H9 (cell line): ENCODE data around the gene CCDC158. TPM values are rescaled to one million over a fixed set of nuclear protein-coding genes. Genes with fewer than 3 reads are reported as not detected.
A peak's percentile ranks its signal among the peaks of the same experiment; 100 is the strongest.

Experiments used
- DNase-seq: peaks from one replicate; pipeline ENCODE4 v3.0.0-alpha.2; 2017
- H2AFZ ChIP-seq: one replicate; pipeline ENCODE4 v1.6.1; 2013; ENCODE audit warnings: mild to moderate bottlenecking, low read length, control low read depth, moderate library complexity
- H2AK5ac ChIP-seq: 2 replicates; pipeline ENCODE4 v1.6.1; 2013; ENCODE audit warnings: low read length, control low read depth, mixed read lengths; ENCODE audit not compliant: insufficient read length
- H2BK120ac ChIP-seq: one replicate; pipeline ENCODE4 v1.6.1; 2013; ENCODE audit warnings: low read depth, mild to moderate bottlenecking, low read length, control low read depth, inconsistent platforms; ENCODE audit not compliant: poor library complexity, severe bottlenecking
- H2BK12ac ChIP-seq: 2 replicates; pipeline ENCODE4 v1.6.1; 2013; ENCODE audit warnings: low read length, control low read depth, mixed read lengths, low read depth; ENCODE audit not compliant: insufficient read length
- H2BK15ac ChIP-seq: 2 replicates; pipeline ENCODE4 v1.6.1; 2013; ENCODE audit warnings: low read depth, low read length, control low read depth
- H2BK20ac ChIP-seq: one replicate; pipeline ENCODE4 v1.6.1; 2013; ENCODE audit warnings: low read depth, mild to moderate bottlenecking, low read length, control low read depth, inconsistent platforms; ENCODE audit not compliant: poor library complexity, severe bottlenecking
- H2BK5ac ChIP-seq: 2 replicates; pipeline ENCODE4 v1.6.1; 2013; ENCODE audit warnings: low read length, control low read depth, mixed read lengths; ENCODE audit not compliant: insufficient read length
- H3K14ac ChIP-seq: 2 replicates; pipeline ENCODE4 v1.6.1; 2013; ENCODE audit warnings: low read length, control low read depth; ENCODE audit not compliant: insufficient read depth
- H3K18ac ChIP-seq: 2 replicates; pipeline ENCODE4 v1.6.1; 2013; ENCODE audit warnings: low read depth, mild to moderate bottlenecking, mixed read lengths, low read length, control low read depth; ENCODE audit not compliant: insufficient read length
- H3K23ac ChIP-seq: 2 replicates; pipeline ENCODE4 v1.6.1; 2013; ENCODE audit warnings: low read length, control low read depth, mixed read lengths, low read depth; ENCODE audit not compliant: insufficient read length
- H3K23me2 ChIP-seq: 2 replicates; pipeline ENCODE4 v1.6.1; 2013; ENCODE audit warnings: low read depth, mild to moderate bottlenecking, mixed read lengths, low read length, control low read depth; ENCODE audit not compliant: insufficient read length, poor library complexity, severe bottlenecking
- H3K27ac ChIP-seq: 2 replicates; pipeline ENCODE4 v1.5.1; 2013; ENCODE audit warnings: low read length, control low read depth, mixed read lengths, low read depth; ENCODE audit not compliant: insufficient read length
- H3K27me3 ChIP-seq: 2 replicates; pipeline ENCODE4 v1.6.1; 2013; ENCODE audit warnings: low read length, control low read depth, inconsistent platforms; ENCODE audit not compliant: insufficient read depth
- H3K4ac ChIP-seq: 2 replicates; pipeline ENCODE4 v1.6.1; 2013; ENCODE audit warnings: low read depth, mild to moderate bottlenecking, control low read depth, inconsistent platforms, low read length, moderate library complexity
- H3K4me1 ChIP-seq: 2 replicates; pipeline ENCODE4 v1.6.1; 2013; ENCODE audit warnings: low read length, control low read depth, inconsistent platforms; ENCODE audit not compliant: insufficient read depth
- H3K4me2 ChIP-seq: 2 replicates; pipeline ENCODE4 v1.6.1; 2013; ENCODE audit warnings: low read length, control low read depth, mixed read lengths; ENCODE audit not compliant: insufficient read length, insufficient read depth
- H3K56ac ChIP-seq: 2 replicates; pipeline ENCODE4 v1.6.1; 2013; ENCODE audit warnings: low read depth, mild to moderate bottlenecking, mixed read lengths, low read length, control low read depth; ENCODE audit not compliant: insufficient read length
- H3K79me1 ChIP-seq: 2 replicates; pipeline ENCODE4 v1.6.1; 2013; ENCODE audit warnings: low read depth, mild to moderate bottlenecking, moderate library complexity, low read length, control low read depth, inconsistent platforms; ENCODE audit not compliant: insufficient read depth, poor library complexity, severe bottlenecking
- H3K79me2 ChIP-seq: 2 replicates; pipeline ENCODE4 v1.6.1; 2013; ENCODE audit warnings: low read length, control low read depth, inconsistent platforms; ENCODE audit not compliant: insufficient read depth
- H3K9ac ChIP-seq: 2 replicates; pipeline ENCODE4 v1.6.1; 2013; ENCODE audit warnings: low read length, control low read depth, mixed read lengths; ENCODE audit not compliant: insufficient read length; ENCODE audit errors: extremely low read depth
- H3K9me3 ChIP-seq: one replicate; pipeline ENCODE4 v1.6.1; 2013; ENCODE audit warnings: low read depth, low read length, inconsistent platforms; ENCODE audit not compliant: control insufficient read depth
- H3T11ph ChIP-seq: one replicate; pipeline ENCODE4 v1.6.1; 2013; ENCODE audit warnings: mild to moderate bottlenecking, low read length, control low read depth, inconsistent platforms
- H4K20me1 ChIP-seq: one replicate; pipeline ENCODE4 v1.6.1; 2013; ENCODE audit not compliant: control insufficient read depth, insufficient read length, insufficient read depth
- H4K5ac ChIP-seq: 2 replicates; pipeline ENCODE4 v1.6.1; 2013; ENCODE audit warnings: low read depth, mild to moderate bottlenecking, mixed read lengths, low read length, control low read depth; ENCODE audit not compliant: insufficient read length
- H4K8ac ChIP-seq: replicated peaks from 2 replicates; pipeline ENCODE4 v1.6.1; 2013; ENCODE audit warnings: low read length, control low read depth, mixed read lengths, low read depth; ENCODE audit not compliant: insufficient read length
- H4K91ac ChIP-seq: 2 replicates; pipeline ENCODE4 v1.6.1; 2013; ENCODE audit warnings: low read depth, mild to moderate bottlenecking, moderate library complexity, mixed read lengths, low read length, control low read depth; ENCODE audit not compliant: insufficient read length
- H3K27ac Mint-ChIP-seq, 3 experiments: 2 replicates in 2 of 3; 3 replicates in 1 of 3; pipeline ENCODE4 v1.8.0; 2020 to 2021; ENCODE audit warnings: mixed read lengths in 3 of 3, mild to moderate bottlenecking in 1 of 3, moderate library complexity in 1 of 3
- H3K27me3 Mint-ChIP-seq: 2 replicates; pipeline ENCODE4 v1.8.0; 2021; ENCODE audit warnings: low read depth, mild to moderate bottlenecking, moderate library complexity, mixed read lengths
- H3K36me3 Mint-ChIP-seq, 3 experiments: 2 replicates in 2 of 3; 3 replicates in 1 of 3; pipeline ENCODE4 v1.8.0; 2020 to 2021; ENCODE audit warnings: low read depth in 3 of 3, mixed read lengths in 3 of 3; ENCODE audit not compliant: insufficient read depth in 1 of 3
- H3K4me1 Mint-ChIP-seq, 2 experiments: 2 replicates each; pipeline ENCODE4 v1.8.0; 2020; ENCODE audit warnings: mixed read lengths in 2 of 2
- H3K4me3 Mint-ChIP-seq, 2 experiments: 2 replicates in 1 of 2; 3 replicates in 1 of 2; pipeline ENCODE4 v1.8.0; 2020 to 2021; ENCODE audit warnings: mild to moderate bottlenecking in 2 of 2, mixed read lengths in 2 of 2, moderate library complexity in 1 of 2
- H3K9me3 Mint-ChIP-seq, 2 experiments: 2 replicates in 1 of 2; 3 replicates in 1 of 2; pipeline ENCODE4 v1.8.0; 2020; ENCODE audit warnings: mild to moderate bottlenecking in 2 of 2, mixed read lengths in 2 of 2, moderate library complexity in 1 of 2
- CTCF ChIP-seq: fragments of 200-600 bp; sonication (generic); conservative IDR thresholded peaks from 3 replicates; pipeline ENCODE4 v1.8.0; 2021; ENCODE audit warnings: antibody characterized with exemption, mild to moderate bottlenecking
- WGBS: extraction: QIAGEN DNeasy Blood & Tissue Kit; methylation state at CpG from one replicate; pipeline ENCODE4 v1.1.7; 2013; ENCODE audit warnings: missing lambda C conversion rate, low lambda C conversion rate, mixed read lengths; ENCODE audit not compliant: insufficient read length; ENCODE audit errors: extremely low coverage; 5-methylcytosine and 5-hydroxymethylcytosine counted together
- total RNA-seq: library from RNA; stranded (reverse); gene quantifications from 2 replicates; pipeline ENCODE4 v1.2.1, GENCODE V29; 2021

CCDC158 gene
- total RNA-seq, 1 experiment from 2014 or later = not detected

GRCh38 chr4:76283900-76284299 is 137.0 kb downstream of the CCDC158 start:
- Histone ChIP-seq H3K23me2 (no peaks in the 10 kb centered on the region), H3K4ac (no peak overlapping the region), H3T11ph (no peak overlapping the region), H2BK120ac (no peak overlapping the region), H3K27me3 (no peaks in the 10 kb centered on the region), H2AFZ (no peak overlapping the region), H3K56ac (no peak overlapping the region), H4K5ac (no peak overlapping the region), H3K79me1 (no peaks in the 10 kb centered on the region), H3K14ac (no peak overlapping the region), H4K20me1 (no peaks in the 10 kb centered on the region), H3K4me2 (no peak overlapping the region), H4K8ac (no peak overlapping the region), H2AK5ac (no peak overlapping the region), H3K23ac (no peak overlapping the region), H3K18ac (no peak overlapping the region), H3K4me1 (no peaks in the 10 kb centered on the region), H3K9me3 (no peaks in the 10 kb centered on the region), H3K27ac (no peak overlapping the region), H3K9ac (no peak overlapping the region), H2BK5ac (no peak overlapping the region), H2BK20ac (no peak overlapping the region), H3K79me2 (no peaks in the 10 kb centered on the region), H2BK12ac (no peak overlapping the region), H2BK15ac (no peak overlapping the region), H4K91ac (no peak overlapping the region)
- H3K36me3 Mint-ChIP-seq = no peaks in the 10 kb centered on the region
- TF ChIP-seq CTCF = no peak
- WGBS = no CpG with 5 or more reads among the region's 4 CpGs
- no peak for DNase-seq
- H3K27ac Mint-ChIP-seq = peak overlapping the region in 1 of 3 experiments; percentile 20; a peak in 1 of 7 replicates
- no peak overlapping the region for H3K4me3 Mint-ChIP-seq
- H3K9me3 Mint-ChIP-seq = peaks cover 3 to 10% of the 10 kb centered on the region in 2 experiments; a peak in 4 of 5 replicates
- H3K27me3 Mint-ChIP-seq = peaks cover 12% of the 10 kb centered on the region
- H3K4me1 Mint-ChIP-seq = no peaks in the 10 kb centered on the region; a peak in 1 of 4 replicates
